ENCODE data around the gene CLDN2.

CLDN2 gene

DNA sequence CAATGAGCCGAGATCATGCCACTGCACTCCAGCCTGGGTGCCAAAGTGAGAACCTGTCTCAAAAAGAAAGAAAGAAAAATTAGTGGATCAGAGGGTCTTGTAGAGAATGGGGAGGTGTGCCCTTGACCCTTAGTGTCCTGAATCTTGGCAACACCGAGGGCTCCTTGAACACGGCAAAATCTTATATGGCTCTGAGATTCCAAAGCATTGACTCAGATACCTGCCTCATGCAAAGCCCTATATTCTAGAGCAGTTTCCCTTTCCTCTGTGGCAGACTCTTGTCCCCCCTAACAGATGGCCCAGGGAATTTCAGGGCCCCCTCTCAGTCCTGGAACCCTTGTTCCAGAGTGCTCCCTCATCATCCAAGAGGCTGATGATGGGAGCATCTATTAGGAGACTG is 6.8 kb downstream of the CLDN2 start:
- DNase-seq = no peak

DNA sequence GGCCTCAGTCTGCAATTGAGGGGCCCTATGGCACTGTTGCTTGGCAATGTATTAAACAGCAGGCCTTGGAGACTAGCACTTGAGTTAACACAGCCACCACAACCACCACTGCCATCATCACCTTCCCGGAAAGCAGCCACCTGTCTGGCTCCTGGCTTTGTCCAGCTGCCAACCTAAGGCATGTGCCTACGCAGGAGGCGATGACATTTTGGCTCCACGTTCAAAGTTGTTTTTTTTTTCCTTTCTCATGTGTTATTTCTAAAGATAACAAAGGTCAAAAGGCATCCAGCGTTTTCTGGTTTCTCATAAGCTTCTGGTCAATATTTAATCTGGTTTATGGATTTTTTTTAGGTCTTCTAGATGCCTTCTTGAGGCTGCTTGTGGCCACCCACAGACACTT is 7.5 kb downstream of the CLDN2 start:
- DNase-seq = no peak

DNA sequence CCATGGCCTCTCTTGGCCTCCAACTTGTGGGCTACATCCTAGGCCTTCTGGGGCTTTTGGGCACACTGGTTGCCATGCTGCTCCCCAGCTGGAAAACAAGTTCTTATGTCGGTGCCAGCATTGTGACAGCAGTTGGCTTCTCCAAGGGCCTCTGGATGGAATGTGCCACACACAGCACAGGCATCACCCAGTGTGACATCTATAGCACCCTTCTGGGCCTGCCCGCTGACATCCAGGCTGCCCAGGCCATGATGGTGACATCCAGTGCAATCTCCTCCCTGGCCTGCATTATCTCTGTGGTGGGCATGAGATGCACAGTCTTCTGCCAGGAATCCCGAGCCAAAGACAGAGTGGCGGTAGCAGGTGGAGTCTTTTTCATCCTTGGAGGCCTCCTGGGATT is 8.0 kb downstream of the CLDN2 start:
- no peak for DNase-seq

DNA sequence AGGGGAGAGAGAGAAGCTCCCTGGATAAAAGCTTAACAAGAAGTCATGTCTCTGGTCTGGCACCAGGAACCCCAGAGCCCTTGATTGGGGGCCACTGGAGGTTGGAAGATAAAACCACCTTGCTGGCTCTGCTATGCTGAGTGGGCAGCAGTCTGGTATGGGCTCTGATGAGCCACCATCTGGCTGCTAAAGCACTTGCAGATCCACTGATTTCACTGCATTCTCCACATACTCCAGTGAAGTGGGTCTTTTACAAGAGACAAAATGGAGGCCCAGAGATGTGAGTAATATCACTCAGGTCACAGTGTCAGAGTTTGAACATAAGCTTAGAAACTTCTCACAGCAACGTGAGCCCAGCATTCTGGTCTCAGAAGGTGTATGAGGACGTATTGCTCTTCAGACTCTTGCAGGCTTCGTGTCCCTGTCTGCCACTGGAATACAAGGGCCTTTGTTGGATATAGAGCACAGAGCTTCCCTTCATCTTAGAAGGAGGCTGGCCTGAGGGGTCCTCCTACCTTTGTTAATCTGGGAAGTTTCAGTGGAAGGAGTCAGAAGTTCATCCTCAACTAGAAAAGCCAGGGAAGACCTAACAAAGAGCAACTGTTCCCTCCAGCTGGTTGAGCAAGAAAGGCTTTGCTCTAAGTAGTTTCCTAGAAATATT is 11.8 kb downstream of the CLDN2 start:
- DNase-seq = no peak

DNA sequence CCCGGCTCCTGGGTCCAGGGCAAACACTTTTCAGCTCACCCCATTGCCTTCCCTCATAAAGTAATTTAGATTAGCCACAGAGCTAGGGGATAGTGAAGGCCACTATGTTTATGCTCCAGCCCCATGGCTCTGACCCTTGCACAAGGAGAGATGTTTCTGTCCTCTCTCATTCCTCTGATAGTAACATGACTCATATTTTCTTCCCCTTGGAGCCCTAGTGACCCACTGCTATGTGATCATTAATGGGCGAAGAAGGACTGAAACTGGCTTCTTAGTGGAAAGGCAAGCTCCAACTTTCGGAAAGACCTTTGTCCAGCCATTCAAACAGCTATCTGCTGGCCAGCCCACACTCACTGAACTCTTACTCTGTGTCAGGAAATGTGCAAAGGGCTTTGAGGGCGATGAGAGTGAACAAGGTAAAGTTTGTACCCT is 12.3 kb downstream of the CLDN2 start:
- DNase-seq = no peak

DNA sequence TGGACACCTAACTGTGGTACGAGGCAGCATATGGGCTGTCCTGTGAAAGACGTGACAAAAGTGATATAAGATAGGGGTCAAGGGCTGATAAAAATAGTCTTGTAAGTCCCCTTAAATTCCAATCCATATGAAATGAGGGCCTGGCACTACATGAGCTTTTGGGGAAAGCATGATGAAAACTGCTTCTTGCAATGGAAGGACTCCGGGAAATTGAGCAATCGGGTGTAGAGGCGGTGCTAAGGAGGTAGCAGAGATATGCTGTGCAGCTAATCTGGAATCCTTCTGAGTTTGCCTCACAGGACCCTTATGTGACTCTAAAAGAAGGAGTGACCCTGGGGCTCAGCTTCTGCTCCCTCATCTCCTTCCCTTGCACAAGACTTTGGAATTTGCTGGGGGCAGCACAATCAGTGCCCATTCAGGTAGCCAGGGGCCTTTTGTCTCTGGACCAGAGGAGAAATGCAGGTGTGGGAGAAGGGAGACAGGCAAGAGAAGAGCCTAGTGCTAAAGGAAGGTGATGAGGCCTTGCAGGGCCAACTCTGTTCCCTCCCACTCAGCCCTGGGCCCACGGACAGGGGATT is 12.8 kb downstream of the CLDN2 start:
- DNase-seq = no peak

DNA sequence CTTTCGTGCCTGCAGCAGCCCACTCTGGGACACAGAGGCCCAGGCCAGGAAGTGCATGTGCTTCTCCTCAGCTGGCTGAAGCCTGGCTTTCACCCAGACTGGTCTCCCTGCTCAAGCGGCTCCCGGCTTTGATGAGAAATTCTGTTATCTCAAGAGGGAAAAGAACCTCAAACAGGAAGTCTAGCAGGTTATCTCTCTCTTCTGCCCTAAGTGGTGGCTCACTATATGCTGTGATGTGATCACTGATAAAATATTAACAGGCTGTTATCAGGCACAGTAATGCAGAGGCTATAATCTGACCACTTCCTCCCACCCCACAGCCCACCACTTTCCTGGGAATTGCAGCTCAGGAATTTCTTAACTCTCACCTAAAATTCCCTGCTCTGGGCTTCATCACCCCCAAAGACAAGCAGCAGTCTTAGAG is 13.3 kb downstream of the CLDN2 start:
- DNase-seq = no peak

DNA sequence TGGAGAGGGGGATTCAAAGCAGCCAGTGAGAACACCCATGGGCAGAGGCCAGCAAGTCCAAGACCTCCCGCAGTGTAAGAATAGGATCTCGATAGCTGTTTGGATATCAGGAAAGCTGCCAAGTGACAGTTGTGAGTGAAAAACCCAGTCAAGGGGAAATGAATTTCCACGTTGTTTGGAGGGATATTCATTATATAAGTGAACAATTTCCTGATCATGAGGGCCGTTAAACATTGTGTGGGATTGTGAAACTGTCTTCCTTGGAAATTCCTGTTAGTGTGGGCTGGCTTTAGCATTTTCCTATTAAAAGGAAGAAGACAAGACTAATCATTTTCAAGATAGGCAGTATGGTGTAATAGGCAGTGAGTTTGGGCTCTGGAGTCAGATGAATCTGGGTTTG is 15.0 kb downstream of the CLDN2 start:
- DNase-seq = no peak

DNA sequence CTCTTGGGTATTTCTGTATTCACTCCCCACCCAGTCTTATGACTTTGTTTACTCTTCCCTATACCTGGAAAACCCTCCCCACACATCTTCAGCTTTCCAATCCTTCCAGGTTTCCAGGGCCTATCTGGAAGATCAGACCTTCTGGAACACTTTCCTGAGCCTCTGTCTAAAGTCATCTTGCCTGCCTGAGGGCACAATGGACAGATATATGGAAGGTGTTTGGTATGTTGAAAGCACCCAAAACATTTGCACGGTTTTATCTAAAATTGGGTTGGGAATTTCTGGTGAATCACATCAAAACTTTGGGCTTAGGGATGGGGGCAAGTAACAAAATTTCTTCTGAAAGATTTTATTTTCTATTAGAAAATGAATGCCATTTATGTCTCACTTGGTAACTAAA is 16.0 kb downstream of the CLDN2 start:
- no peak for DNase-seq

DNA sequence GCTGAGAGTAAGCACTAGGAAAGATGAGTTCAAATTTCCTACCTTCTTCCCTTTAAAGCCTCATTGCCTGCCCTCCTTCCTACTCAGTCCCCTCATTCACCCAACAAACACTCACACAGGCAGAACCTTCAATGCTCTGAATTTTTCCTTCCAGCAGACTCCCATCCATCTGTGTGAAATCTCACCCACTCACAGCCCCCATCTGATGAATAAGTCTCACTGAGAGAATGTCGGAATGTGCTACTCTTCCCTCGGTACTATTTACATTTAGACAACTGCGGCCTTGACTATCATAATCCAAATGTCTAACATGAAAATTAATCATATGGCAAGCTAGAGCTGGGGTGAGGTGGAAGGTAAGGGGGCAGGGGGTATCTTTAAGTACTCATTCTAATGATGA is 19.4 kb downstream of the CLDN2 start:
- DNase-seq = no peak

GRCh38 chrX:106940068-106940467 is 19.9 kb downstream of the CLDN2 start:
- no peak for DNase-seq

- DNase-seq = no peak
Measured at GRCh38 chrX:106946464-106946863, 26.3 kb downstream of the CLDN2 start.

DNA sequence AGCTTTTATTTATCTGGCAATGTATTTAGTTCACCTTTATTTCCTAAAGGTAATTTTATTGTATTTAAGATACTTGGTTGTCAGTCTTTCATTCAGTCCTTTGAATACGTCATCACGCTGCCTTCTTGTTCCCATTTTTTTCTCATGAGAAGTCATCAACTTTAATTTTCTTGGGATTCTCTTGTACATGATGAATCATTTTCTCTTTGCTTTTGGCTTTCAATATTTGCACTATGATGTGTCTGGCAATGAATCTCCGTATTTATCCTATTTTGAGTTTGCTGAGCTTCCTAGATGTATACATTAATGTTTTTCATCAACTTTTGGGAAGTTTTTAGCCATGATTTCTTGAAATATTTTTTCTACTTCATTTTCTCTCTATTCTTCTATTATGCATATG is 28.4 kb downstream of the CLDN2 start:
- no peak for DNase-seq

DNA sequence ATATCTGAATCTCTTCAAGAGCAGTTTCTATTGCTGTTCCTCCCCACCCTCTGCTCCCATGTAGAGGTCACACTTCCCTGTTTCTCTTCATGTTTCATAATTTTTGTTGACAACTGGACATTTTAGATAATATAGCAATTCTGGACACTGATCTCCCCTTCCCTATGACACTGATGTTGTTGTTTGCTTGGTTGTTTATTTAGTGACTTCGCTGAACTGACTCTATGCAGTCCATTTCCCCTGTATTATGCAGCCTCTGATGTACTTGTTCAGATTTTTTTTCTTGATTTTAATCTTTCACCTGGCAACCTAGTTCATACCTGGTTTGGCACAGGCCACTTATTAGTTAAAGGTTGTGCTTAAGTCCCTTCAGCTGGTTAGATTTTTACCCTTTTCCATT is 29.2 kb downstream of the CLDN2 start:
- no peak for DNase-seq

GRCh38 chrX:106950381-106950780 is 30.2 kb downstream of the CLDN2 start:
- DNase-seq = no peak

DNA sequence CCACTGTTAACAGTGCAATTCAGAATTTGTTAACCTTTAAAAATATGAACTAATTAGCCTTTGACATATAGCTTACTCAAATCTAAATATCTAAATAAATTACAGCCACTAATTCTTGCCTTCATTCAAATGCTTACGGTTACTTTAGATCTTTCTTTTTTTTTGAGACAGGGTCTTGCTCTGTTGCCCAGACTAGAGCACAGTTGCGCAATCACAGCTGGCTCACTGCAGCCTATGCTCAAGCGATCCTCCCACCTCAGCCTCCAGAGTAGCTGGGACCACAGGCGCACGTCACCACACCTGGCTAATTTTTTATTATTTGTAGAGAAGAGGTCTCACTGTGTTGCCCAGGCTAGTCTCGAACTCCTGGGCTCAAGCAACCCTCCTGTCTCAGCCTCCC is 31.0 kb downstream of the CLDN2 start:
- DNase-seq = no peak

DNA sequence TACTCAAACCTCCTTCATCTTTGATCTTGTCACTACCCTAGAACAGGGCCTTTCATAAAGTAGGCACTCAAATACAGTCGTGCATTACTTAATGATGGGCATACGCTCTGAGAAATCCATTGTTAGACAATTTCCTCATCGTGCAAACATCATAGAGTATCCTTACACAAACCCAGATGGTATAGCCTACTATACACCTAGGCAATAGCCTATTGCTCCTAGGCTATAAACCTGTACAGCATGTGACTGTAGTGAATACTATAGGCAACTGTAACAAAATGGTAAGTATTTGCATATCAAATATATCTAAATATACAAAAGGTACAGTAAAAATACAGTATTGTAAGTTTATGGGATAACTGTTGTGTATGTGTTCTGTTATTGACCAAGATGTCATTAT is 31.9 kb downstream of the CLDN2 start:
- DNase-seq = no peak

DNA sequence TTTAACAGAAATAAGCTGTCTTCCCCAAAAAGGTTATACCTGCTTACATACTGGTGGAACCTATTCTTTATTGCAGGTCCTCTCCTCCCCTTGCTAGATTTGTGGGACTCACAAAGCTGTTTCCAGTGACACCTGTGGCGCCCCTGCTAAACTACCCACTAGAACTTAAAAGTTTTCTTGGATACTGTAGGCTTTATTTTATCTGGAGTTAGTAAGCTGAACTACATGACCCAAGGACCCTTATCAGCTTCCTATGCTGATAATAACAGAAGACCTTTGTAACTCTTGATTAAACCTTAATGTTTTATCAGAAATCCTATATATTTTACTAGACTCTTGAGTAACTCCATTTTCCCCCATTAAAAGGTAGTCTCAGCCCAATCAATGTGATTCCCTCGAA is 32.3 kb downstream of the CLDN2 start:
- DNase-seq = no peak

DNA sequence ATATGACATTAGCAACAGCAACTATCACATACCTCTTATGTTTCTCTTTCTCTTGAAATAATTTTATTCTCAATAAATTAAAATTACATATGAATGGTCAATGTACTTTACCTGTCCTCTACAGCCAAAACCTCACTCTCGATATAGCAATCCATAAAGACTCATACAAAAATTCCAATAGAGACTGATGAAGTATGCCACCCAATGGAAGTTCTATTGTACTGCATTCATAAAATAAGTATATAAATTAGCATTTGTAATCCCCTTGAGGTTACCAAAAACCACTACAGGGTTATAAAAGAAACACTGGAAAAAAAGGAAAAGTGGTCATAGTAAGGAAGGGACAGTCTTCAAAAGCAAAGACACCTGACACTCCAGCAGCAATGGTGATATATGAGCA is 32.8 kb downstream of the CLDN2 start:
- no peak for DNase-seq

- DNase-seq = no peak
Measured at GRCh38 chrX:106954041-106954440, 33.8 kb downstream of the CLDN2 start.

DNA sequence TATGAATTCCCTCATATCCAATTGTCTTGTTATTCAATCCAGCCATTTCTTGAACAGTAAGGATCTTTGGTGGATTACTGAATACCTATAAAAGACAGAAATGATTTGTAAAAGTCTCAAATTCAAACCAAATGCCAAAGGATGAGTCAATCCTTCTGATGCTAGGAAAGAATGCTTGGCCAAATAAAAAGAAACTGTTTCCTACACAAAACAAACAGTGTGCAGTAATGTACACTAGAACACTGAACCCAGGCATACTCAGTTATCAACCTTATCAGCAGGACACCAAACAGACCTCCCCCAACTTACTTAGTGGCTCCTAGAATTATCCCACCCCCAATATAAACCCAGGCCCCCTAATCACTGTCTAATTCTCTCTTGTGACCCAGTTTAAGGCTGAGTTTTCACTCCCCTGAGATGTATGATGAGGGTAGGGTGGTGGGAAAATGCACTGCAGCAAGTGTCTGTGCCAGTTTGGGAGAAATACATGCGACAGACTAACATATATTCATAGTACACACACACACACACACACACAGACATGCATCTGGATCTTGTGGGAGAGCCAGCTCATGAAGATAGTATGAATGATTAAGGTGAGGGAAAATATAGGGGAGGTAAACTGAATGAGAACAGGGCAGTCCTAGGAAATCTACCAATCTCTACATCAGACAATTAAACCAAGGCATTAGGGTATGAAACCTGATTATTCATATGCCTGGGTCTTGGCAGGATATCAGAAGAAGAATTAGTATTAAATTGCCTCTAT is 35.0 kb downstream of the CLDN2 start:
- no peak for DNase-seq

- DNase-seq = no peak
Measured at GRCh38 chrX:106957856-106958255, 37.7 kb downstream of the CLDN2 start.

GRCh38 chrX:106959901-106960300 is 39.7 kb downstream of the CLDN2 start:
- DNase-seq = no peak

DNA sequence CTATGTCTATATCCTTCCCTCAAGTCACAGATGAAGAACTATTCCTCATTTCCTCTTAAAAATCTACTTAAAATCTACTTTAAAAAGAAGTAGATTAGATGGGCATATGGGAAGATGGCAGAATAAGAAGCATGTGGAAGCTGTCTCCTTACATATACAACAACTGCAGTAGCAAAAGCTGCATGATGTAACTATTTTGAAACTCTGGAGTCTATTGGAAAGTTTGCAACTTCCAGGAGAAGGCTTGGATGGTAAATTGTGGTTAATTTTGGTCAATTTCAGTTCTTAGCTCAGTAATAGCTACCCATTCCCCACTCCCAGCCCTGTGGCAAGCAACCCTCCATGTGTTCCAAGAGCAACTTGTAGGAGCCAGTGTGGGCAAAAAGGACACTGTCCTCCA is 42.9 kb downstream of the CLDN2 start:
- DNase-seq = no peak

- DNase-seq = no peak
Measured at GRCh38 chrX:106964290-106964689, 44.1 kb downstream of the CLDN2 start.

Data from NCI-H774 (cell line).